CD8-positive, alpha-beta memory T cell (primary cell): ENCODE data around the gene RANGRF. TPM values are rescaled to one million over a fixed set of nuclear protein-coding genes. Genes with fewer than 3 reads are reported as not detected.
A peak's percentile ranks its signal among the peaks of the same experiment; 100 is the strongest.

ENCODE experiments used
- CTCF ChIA-PET: fragments of 350-600 bp; sonication (Branson Sonifier 250); formaldehyde crosslinking; loops from one replicate; lab custom pipeline; 2021; ENCODE audit warnings: antibody characterized with exemption; lab: Charles Lee
- POLR2A ChIA-PET: fragments of 350-600 bp; sonication (Branson Sonifier 250); formaldehyde crosslinking; loops from one replicate; lab custom pipeline; 2021; ENCODE audit warnings: antibody characterized with exemption; lab: Charles Lee
- DNase-seq, 5 donors: peaks; one replicate each; pipeline versions ENCODE4 v3.0.0 to v3.0.0-alpha.2; 2020 to 2022; ENCODE audit warnings: mixed read lengths in 1 of 5
- H3K27ac ChIP-seq: one replicate; pipeline ENCODE4 v1.7.0; 2013; ENCODE audit warnings: low read depth, mild to moderate bottlenecking, low read length, moderate library complexity
- H3K27me3 ChIP-seq: 2 replicates; pipeline ENCODE4 v1.7.0; 2013; ENCODE audit warnings: low read length, mild to moderate bottlenecking; ENCODE audit not compliant: insufficient read depth, poor library complexity, severe bottlenecking
- H3K36me3 ChIP-seq: 2 replicates; pipeline ENCODE4 v1.7.0; 2013; ENCODE audit warnings: mild to moderate bottlenecking, low read length, moderate library complexity; ENCODE audit not compliant: insufficient read depth
- H3K4me1 ChIP-seq: 2 replicates; pipeline ENCODE4 v1.7.0; 2013; ENCODE audit warnings: mild to moderate bottlenecking, low read length, moderate library complexity; ENCODE audit not compliant: insufficient read depth
- H3K4me3 ChIP-seq: 2 replicates; pipeline ENCODE4 v1.7.0; 2013; ENCODE audit warnings: mild to moderate bottlenecking, low read length
- H3K9me3 ChIP-seq: 2 replicates; pipeline ENCODE4 v1.7.0; 2013; ENCODE audit warnings: mild to moderate bottlenecking, low read length
- H3K27ac Mint-ChIP-seq, 8 donors: one replicate each; pipeline ENCODE4 v1.8.0; 2020 to 2021; ENCODE audit warnings: mixed read lengths in 8 of 8, mild to moderate bottlenecking in 6 of 8, inconsistent platforms in 3 of 8, moderate library complexity in 3 of 8
- H3K27me3 Mint-ChIP-seq, 2 donors: one replicate each; pipeline ENCODE4 v1.8.0; 2020 to 2021; ENCODE audit warnings: mixed read lengths in 2 of 2, mild to moderate bottlenecking in 1 of 2, moderate library complexity in 1 of 2
- H3K36me3 Mint-ChIP-seq, 3 donors: one replicate each; pipeline ENCODE4 v1.8.0; 2020 to 2021; ENCODE audit warnings: mixed read lengths in 3 of 3, inconsistent platforms in 1 of 3, mild to moderate bottlenecking in 1 of 3
- H3K4me1 Mint-ChIP-seq, 3 donors: one replicate each; pipeline ENCODE4 v1.8.0; 2020 to 2021; ENCODE audit warnings: mixed read lengths in 3 of 3, inconsistent platforms in 1 of 3, mild to moderate bottlenecking in 1 of 3
- H3K4me3 Mint-ChIP-seq, 7 donors: one replicate each; pipeline ENCODE4 v1.8.0; 2020 to 2021; ENCODE audit warnings: mixed read lengths in 7 of 7, mild to moderate bottlenecking in 6 of 7, moderate library complexity in 4 of 7, inconsistent platforms in 2 of 7
- H3K9me3 Mint-ChIP-seq, 5 donors: one replicate each; pipeline ENCODE4 v1.8.0; 2020 to 2022; ENCODE audit warnings: mixed read lengths in 5 of 5, mild to moderate bottlenecking in 3 of 5, moderate library complexity in 2 of 5, inconsistent platforms in 1 of 5
- polyA plus RNA-seq: library from polyadenylated mRNA; unstranded; fragments of 300-500 nt; fragmentation: Illumina TruSeq; gene quantifications from one replicate; pipeline ENCODE4 v1.2.3, GENCODE V29; 2021
- total RNA-seq, 2 experiments: library from RNA; stranded (reverse); gene quantifications; one replicate each; pipeline ENCODE4 v1.2.3, GENCODE V29; 2021

Gene RANGRF
- total and polyA plus RNA-seq, 3 experiments from 2014 or later = 66.2 to 81.7 (median 71.1) TPM

DNA sequence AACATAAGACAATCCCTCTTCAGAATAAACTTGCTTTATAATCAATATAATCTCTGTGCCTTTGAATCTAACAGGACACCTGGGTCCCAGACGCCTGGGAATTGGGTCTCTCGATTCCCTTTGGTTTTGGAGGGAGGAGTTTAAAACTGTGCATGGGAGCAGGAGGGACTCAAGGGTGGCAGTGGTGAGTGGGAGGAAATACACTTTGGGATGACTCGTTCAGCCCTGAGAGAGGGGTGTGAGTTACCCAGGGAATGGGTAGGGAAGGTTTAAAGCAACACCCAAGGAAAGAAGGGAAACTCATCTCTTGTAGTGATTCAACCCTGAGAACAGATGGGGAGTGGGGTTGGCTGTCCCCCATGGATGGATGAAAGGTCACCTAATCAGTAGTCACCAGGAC lies 1.6 kb downstream of the RANGRF start:
- peaks cover 42 to 60% (median 46%) of the 10 kb centered on the region in 3 donors for H3K4me1 Mint-ChIP-seq
- H3K27me3 Mint-ChIP-seq = peaks cover 0 to 4% of the 10 kb centered on the region in 2 donors
- no peak overlapping the region for H3K4me3 ChIP-seq
- no peak overlapping the region for H3K27ac ChIP-seq
- H3K27me3 ChIP-seq = no peaks in the 10 kb centered on the region
- no peaks in the 10 kb centered on the region for H3K9me3 ChIP-seq
- peaks cover 0 to 17% (median 3%) of the 10 kb centered on the region in 3 donors for H3K36me3 Mint-ChIP-seq
- H3K27ac Mint-ChIP-seq = peak overlapping the region in 6 of 8 donors; percentile 15 to 91 (median 76)
- H3K9me3 Mint-ChIP-seq = no peaks in the 10 kb centered on the region
- peaks cover 24% of the 10 kb centered on the region for H3K4me1 ChIP-seq
- POLR2A ChIA-PET = no interaction called here
- DNase-seq = no peak
- peak overlapping the region; percentile 94 to 98 (median 97) for H3K4me3 Mint-ChIP-seq
- CTCF ChIA-PET = no interaction called here
- no peaks in the 10 kb centered on the region for H3K36me3 ChIP-seq

DNA sequence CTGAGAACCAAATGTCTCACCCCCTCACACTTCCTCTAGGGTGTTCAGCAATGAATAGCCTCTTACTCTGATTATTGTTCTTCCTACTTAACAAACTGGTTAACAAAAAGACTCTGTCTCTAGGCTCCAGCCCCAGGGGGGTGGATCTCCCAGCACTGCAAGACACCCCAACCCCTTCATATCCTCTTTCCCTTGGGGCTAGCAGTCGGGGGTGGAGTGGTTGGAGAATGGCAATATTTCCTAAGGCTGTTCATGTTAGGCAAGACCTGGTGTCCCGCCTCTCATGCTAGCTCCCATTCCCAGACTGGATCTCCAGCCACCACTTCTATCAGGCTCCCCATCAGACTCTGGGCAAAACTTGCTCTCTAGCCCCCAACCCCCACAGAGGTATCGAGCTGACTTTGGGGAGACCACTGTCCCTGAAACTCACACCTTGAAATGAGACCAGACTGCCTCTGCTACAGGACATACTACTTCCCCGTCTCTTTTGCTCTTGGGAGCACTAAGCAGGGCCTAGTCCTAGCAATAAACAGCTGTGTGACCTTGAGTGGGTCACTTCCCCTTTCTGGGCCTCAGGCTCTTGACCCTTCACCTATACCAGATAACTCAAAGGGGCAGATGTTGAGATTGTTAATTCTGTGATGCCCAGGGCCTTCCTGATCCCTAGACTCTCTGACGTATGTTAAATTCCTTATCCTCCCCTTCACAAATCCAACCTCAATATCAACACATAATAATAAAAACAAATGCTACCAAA lies 4.3 kb downstream of the RANGRF start:
- H3K4me1 Mint-ChIP-seq = peaks cover 43 to 64% (median 45%) of the 10 kb centered on the region in 3 donors
- H3K4me3 Mint-ChIP-seq = peak overlapping the region in 4 of 7 donors; percentile 8 to 85 (median 30)
- H3K9me3 Mint-ChIP-seq = no peaks in the 10 kb centered on the region
- Histone ChIP-seq H3K27ac (no peak overlapping the region), H3K36me3 (no peaks in the 10 kb centered on the region), H3K4me1 (peaks cover 29% of the 10 kb centered on the region), H3K9me3 (no peaks in the 10 kb centered on the region), H3K27me3 (no peaks in the 10 kb centered on the region), H3K4me3 (no peak overlapping the region)
- ChIA-PET POLR2A (interaction anchor here (0.6 kb wide), 1 partner anchor 155 kb away, joined by 3 read pairs; no protein-coding TSS in a partner anchor), CTCF (interaction anchor here (0.7 to 3.4 kb wide), 2 partner anchors 69 to 182 kb away, joined by 3 to 18 read pairs; no protein-coding TSS in a partner anchor)
- peak overlapping the region in 6 of 8 donors; percentile 18 to 99 (median 50) for H3K27ac Mint-ChIP-seq
- peaks cover 0 to 19% (median 3%) of the 10 kb centered on the region in 3 donors for H3K36me3 Mint-ChIP-seq
- no peak for DNase-seq
- H3K27me3 Mint-ChIP-seq = peaks cover 0 to 5% of the 10 kb centered on the region in 2 donors

DNA sequence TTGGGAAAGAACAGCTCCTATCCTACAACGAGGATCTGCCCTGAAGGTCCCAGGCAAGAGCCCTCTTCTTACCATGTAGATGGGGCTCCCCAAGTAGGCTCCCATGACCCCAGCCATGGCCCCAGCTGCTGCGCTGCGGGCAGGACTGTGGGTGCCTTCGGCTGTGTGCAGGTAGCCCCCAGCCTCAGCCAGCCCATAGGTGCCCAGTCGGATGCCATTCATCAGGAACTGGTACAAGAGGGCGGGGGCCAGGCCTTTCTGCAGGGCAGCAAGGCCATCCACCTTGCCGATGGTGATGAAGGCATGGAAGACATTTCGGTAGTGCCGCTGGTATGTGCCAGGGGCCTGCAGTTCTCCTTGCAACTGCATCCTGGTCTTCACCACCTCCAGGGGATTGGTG lies 5.9 kb downstream of the RANGRF start:
- ChIA-PET CTCF (interaction anchor here (1.2 to 3.4 kb wide), 11 partner anchors 9 to 221 kb away, joined by 3 to 20 read pairs (median 7); partner anchors contain the start of gene ALOXE3), POLR2A (interaction anchor here (0.5 to 1.9 kb wide), 5 partner anchors 73 to 459 kb away, joined by 3 to 19 read pairs (median 8); partner anchors contain the start of genes AURKB and BORCS6)
- peaks cover 33 to 49% (median 35%) of the 10 kb centered on the region in 3 donors for H3K4me1 Mint-ChIP-seq
- no peak overlapping the region for H3K4me3 ChIP-seq
- H3K27ac Mint-ChIP-seq = peak overlapping the region in 7 of 8 donors; percentile 86 to 99 (median 95)
- H3K27ac ChIP-seq = peak overlapping the region; percentile 81
- no peaks in the 10 kb centered on the region for H3K9me3 ChIP-seq
- peak overlapping the region; percentile 89 to 96 (median 92) for H3K4me3 Mint-ChIP-seq
- no peaks in the 10 kb centered on the region for H3K9me3 Mint-ChIP-seq
- H3K36me3 ChIP-seq = no peaks in the 10 kb centered on the region
- peaks cover 22% of the 10 kb centered on the region for H3K4me1 ChIP-seq
- H3K27me3 Mint-ChIP-seq = peaks cover 0 to 5% of the 10 kb centered on the region in 2 donors
- peaks cover 0 to 12% (median 2%) of the 10 kb centered on the region in 3 donors for H3K36me3 Mint-ChIP-seq
- no peaks in the 10 kb centered on the region for H3K27me3 ChIP-seq
- DNase-seq = no peak

DNA sequence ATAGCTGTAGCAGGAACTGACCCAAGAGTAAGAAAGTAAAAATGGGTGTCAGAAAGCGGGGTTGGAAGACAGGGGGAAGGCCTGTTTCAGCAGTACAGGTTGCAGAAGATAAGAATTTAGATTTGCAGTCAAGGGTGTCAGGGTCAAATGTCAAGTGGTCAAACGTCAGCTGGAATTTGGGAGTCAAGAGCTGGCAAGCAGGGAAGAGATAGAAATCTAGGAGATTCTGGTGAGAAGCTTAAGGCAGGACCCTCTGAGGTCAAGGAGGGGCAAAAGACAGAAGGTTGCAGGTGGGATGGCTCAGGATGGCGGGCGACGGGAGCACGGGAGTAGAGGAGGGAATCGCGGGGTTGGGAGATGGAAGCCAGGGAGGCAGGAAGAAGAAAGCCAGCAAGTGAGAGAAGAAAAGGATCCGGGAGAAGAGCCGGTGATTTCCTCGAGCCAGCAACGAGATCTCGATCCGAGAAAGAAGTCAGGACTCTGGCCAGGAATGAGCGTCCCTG lies 6.4 kb downstream of the RANGRF start:
- peak overlapping the region; percentile 87 for H3K4me3 ChIP-seq
- no peaks in the 10 kb centered on the region for H3K36me3 ChIP-seq
- ChIA-PET POLR2A (interaction anchor here (0.5 to 2.0 kb wide), 17 partner anchors 47 to 605 kb away, joined by 3 to 51 read pairs (median 5); partner anchors contain the start of genes AURKB, BORCS6, CTC1 and PFAS), CTCF (interaction anchor here (0.9 to 3.4 kb wide), 19 partner anchors 9 to 221 kb away, joined by 3 to 20 read pairs (median 7); partner anchors contain the start of genes ALOXE3 and CTC1)
- H3K9me3 Mint-ChIP-seq = no peaks in the 10 kb centered on the region
- H3K4me1 Mint-ChIP-seq = peaks cover 31 to 44% (median 31%) of the 10 kb centered on the region in 3 donors
- peaks cover 0 to 12% (median 2%) of the 10 kb centered on the region in 3 donors for H3K36me3 Mint-ChIP-seq
- peak overlapping the region; percentile 89 to 96 (median 92) for H3K4me3 Mint-ChIP-seq
- no peaks in the 10 kb centered on the region for H3K9me3 ChIP-seq
- no peaks in the 10 kb centered on the region for H3K27me3 ChIP-seq
- no peak for DNase-seq
- peak overlapping the region; percentile 81 for H3K27ac ChIP-seq
- peaks cover 0 to 5% of the 10 kb centered on the region in 2 donors for H3K27me3 Mint-ChIP-seq
- H3K4me1 ChIP-seq = peaks cover 17% of the 10 kb centered on the region
- peak overlapping the region; percentile 86 to 99 (median 95) for H3K27ac Mint-ChIP-seq

DNA sequence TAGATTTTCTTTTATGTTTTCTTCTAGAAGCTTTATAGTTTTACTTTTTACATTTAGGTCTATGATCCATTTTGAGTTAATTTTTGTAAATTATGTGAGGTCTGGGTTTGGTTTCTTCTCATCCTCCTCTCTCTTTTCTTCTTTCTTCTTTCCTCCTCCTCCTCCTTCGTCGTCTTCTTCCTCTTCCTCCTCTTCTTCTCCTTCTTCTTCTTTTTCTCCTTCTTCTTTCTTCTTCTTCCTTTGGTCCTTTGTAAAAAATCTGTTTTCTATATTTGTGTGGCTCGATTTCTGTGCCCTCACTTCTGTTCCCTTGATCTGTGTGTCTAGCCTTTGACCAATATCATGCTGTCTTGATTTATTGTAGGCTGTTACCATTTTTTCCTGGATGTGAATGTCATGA lies 11.8 kb downstream of the RANGRF start:
- peak overlapping the region in 7 of 8 donors; percentile 4 to 95 (median 33) for H3K27ac Mint-ChIP-seq
- no peaks in the 10 kb centered on the region for H3K9me3 ChIP-seq

DNA sequence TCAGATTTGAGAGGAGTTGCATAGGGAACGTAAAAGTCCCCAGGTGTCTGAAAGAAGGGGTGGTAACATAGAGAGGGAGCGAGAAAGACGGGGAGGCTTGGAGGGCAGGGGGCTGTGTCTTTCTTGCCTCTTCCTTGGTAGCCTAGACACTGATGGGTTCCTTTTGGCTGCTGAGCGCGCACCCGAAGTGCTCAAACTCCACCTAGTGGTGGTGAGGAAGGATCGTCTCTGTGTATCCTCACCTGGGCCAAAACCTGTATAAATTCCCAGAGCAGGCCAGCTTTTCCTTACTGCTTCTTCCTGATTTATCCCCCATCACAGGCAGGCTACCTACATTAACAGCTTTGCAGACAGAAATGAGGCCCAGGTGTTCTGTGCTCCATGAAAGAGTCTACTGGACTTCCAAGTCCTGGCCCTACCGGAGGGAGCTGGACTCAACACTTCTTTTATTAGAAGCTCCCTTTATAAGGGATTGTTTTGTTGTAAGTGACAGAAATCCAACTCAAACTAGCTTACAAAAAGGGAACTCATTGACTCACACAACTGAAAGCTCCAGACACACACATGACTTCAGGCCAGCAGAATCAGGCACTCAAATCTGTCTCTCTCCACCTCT lies 12.3 kb downstream of the RANGRF start:
- CTCF ChIA-PET = interaction anchor here (0.7 to 3.5 kb wide), 32 partner anchors 9 to 246 kb away, joined by 3 to 21 read pairs (median 4); partner anchors contain the start of genes BORCS6, CTC1 and RANGRF
- Histone ChIP-seq H3K27me3 (no peaks in the 10 kb centered on the region), H3K9me3 (no peaks in the 10 kb centered on the region), H3K27ac (no peak overlapping the region), H3K4me3 (no peak overlapping the region), H3K36me3 (no peaks in the 10 kb centered on the region), H3K4me1 (peaks cover 10% of the 10 kb centered on the region)
- H3K9me3 Mint-ChIP-seq = no peaks in the 10 kb centered on the region
- peak; percentile 43 to 79 (median 66) for DNase-seq
- H3K4me1 Mint-ChIP-seq = peaks cover 9 to 12% (median 11%) of the 10 kb centered on the region in 3 donors
- H3K27me3 Mint-ChIP-seq = no peaks in the 10 kb centered on the region
- no peaks in the 10 kb centered on the region for H3K36me3 Mint-ChIP-seq
- POLR2A ChIA-PET = interaction anchor here (1.4 kb wide), 1 partner anchor 53 kb away, joined by 4 read pairs; the partner anchor contains the start of gene CTC1
- H3K4me3 Mint-ChIP-seq = peak overlapping the region in 1 of 7 donors; percentile 31
- H3K27ac Mint-ChIP-seq = peak overlapping the region in 6 of 8 donors; percentile 4 to 86 (median 24)

More for the DNA sequence above, 11.8 kb downstream of the RANGRF start:
- no peaks in the 10 kb centered on the region for H3K27me3 ChIP-seq
- peaks cover 0 to 2% (median 0%) of the 10 kb centered on the region in 3 donors for H3K36me3 Mint-ChIP-seq
- H3K36me3 ChIP-seq = no peaks in the 10 kb centered on the region
- ChIA-PET CTCF (interaction anchor here (0.8 to 3.5 kb wide), 14 partner anchors 40 to 245 kb away, joined by 3 to 21 read pairs (median 8); partner anchors contain the start of gene CTC1), POLR2A (interaction anchor here (1.4 kb wide), 1 partner anchor 52 kb away, joined by 4 read pairs; the partner anchor contains the start of gene CTC1)
- H3K4me1 ChIP-seq = peaks cover 10% of the 10 kb centered on the region
- H3K27ac ChIP-seq = no peak overlapping the region
- peak overlapping the region in 1 of 7 donors; percentile 31 for H3K4me3 Mint-ChIP-seq
- no peaks in the 10 kb centered on the region for H3K27me3 Mint-ChIP-seq
- DNase-seq = no peak
- peaks cover 9 to 14% (median 12%) of the 10 kb centered on the region in 3 donors for H3K4me1 Mint-ChIP-seq
- no peak overlapping the region for H3K4me3 ChIP-seq
- H3K9me3 Mint-ChIP-seq = no peaks in the 10 kb centered on the region

DNA sequence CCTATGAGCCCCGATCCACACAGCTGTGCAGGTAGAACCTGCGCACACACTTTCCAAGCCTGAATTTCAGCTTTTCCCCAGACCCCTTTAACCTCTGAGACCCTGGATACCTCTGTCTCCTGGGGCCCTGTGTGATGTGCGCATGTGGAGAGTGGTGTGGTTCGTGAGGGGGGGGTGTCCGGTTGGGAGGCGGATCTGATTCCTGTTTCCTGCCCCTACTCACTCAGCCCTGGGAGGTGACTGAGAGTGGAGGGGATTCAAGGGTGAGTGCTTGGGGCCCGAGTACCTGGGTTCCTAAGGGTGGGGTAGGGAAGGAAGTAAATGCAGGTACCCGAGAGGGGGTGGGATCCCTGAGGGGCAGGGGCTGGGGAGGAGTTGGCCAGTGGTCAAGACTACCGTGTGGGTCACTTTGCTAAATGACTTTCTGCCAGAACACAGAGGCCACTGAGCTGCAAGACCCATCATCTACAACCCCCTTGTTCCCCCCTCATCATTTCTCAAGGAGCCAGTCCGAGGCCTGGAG lies 22.2 kb downstream of the RANGRF start:
- peaks cover 19 to 22% of the 10 kb centered on the region in 2 donors for H3K27me3 Mint-ChIP-seq
- H3K4me3 ChIP-seq = no peak overlapping the region
- peaks cover 4% of the 10 kb centered on the region for H3K27me3 ChIP-seq
- H3K4me1 Mint-ChIP-seq = no peaks in the 10 kb centered on the region
- no peaks in the 10 kb centered on the region for H3K9me3 ChIP-seq
- no peak for DNase-seq
- H3K9me3 Mint-ChIP-seq = no peaks in the 10 kb centered on the region
- ChIA-PET POLR2A (no interaction called here), CTCF (no interaction called here)
- no peak overlapping the region for H3K27ac ChIP-seq
- no peak overlapping the region for H3K4me3 Mint-ChIP-seq
- H3K27ac Mint-ChIP-seq = no peak overlapping the region
- H3K4me1 ChIP-seq = no peaks in the 10 kb centered on the region
- H3K36me3 Mint-ChIP-seq = no peaks in the 10 kb centered on the region
- H3K36me3 ChIP-seq = no peaks in the 10 kb centered on the region
